HG02884 (cell line): ENCODE data around the gene CLEC2D.
A peak's percentile ranks its signal among the peaks of the same experiment; 100 is the strongest.
"Not testable (repeated sequence)": the region's sequence is repeated elsewhere in the genome, so short reads cannot be mapped to it uniquely, and the experiment has no call there.

Experiments
- ATAC-seq: cut with Tn5 transposase; IDR thresholded peaks from one replicate; pipeline ENCODE4 v1.9.1; 2021; ENCODE audit warnings: mild to moderate bottlenecking, moderate library complexity; ENCODE audit not compliant: unreplicated experiment

Gene CLEC2D

DNA sequence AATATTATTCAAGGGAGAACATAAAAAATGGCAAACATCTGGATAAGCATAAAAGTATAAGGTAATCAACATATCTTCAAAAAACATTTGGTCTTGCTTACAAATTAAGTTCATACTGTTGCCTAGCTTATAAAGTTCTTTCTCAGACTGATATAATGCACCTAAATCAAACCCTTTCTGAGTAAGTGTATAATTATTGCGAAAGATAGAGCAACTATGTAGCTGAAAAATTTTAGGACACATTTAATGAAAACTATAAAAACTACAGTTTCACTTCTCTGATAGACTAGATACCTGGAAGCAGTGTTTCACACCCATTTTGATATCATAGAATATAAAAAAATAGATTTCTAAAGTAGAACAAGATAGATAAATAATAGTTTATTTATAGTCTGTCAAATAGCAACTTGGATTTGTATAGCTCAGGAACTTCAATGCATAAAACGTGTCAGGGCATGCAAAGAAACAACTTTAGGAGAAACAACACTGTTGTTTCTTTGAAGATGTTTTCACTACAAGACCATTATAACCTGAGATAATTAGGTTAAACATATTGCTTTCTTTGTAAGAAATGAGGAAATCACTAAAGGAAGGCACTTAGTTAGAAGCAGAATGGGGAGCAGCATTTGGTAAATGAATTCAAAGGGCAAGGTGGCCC is 55.8 kb downstream of the CLEC2D start:
- no peak for ATAC-seq

DNA sequence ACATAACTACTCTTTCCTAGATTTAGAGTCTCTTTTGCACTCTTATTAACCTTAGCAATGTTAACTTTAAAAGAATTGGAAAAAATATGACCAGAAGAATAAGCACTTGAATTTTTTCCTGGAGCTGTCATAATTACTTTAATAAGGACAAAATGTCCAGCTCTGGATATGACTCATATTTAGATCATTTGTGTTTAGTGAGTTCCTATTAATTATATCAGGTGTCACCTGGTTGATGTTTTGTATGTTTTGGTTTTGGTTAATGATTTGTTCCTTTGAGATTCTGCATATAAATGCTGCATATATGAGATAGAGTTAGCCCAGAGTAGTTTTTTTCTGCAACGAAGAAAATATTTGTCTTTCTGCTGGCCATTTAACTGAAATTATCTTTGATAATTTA is 58.3 kb downstream of the CLEC2D start:
- ATAC-seq, result no peak

DNA sequence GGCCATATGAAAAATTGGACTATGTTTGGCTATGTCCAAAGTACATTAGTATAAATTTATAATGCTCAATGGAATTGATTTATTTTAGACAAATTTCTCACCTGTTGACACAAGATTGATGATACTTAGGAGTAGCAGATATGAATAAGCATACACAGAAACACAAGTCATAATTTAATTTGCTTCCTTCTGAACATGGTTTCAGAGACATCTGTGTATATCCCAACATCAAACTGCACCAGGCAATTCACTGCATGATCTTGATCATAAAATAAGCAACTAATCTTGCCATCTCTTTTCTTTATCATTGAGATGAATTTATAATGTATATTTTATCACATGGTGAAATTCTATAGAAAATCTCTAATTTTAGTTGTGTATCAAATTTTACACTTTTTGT is 59.6 kb downstream of the CLEC2D start:
- ATAC-seq, result no peak

DNA sequence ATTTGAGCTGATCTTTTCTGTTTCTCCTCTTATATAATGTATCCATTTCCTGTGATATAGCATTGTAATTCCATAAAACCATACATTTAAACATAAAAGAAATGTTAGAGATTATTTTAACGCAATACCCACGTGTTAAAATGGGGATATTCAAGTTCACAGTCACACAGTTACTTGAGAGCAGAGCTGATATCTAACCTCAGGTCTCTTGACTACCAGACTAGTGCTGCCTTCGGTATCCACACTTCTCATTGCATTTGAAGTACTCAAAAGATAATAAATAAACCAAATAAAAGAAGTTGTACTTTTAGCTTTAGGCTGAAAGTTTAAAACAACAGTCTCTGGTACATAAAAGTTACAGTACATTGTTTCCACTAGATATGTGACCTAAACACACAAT is 60.5 kb downstream of the CLEC2D start:
- no peak for ATAC-seq

DNA sequence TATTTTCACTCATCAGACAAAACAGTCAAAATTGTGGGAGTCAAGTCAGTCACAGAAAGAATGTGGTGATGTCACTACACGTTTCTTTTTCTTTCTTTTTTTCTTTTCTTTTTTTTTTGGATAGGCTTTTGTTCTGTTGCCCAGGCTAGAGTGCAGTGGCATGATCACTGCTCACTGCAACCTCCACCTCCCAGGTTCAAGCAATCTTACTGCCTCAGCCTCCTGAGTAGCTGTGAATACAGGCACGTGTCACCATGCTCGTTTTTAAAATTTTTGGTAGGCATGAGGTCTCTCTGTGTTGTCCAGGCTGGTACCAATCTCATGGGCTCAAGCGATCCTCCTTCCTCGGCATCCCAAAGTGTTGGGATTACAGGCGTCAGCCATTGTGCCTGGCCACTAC is 61.1 kb downstream of the CLEC2D start:
- ATAC-seq, result no peak

DNA sequence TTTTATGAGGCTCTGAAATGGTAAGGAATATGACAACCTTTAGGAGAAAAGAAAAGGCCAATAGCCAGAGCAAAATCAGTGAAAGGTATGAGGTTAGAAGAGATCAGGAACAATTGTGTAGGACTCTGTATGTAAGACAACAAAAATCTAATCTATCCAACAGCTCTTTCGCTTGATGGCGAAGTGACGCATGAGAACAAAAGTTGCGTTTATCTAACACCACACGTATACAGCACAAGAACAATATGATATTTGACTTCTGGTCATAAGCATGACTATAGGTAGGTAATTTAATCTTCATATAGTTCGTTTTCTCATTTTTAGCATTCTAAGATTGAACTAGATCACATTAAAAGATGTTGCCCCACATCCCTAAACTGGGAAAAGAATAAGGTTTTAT is 61.9 kb downstream of the CLEC2D start:
- no peak for ATAC-seq

DNA sequence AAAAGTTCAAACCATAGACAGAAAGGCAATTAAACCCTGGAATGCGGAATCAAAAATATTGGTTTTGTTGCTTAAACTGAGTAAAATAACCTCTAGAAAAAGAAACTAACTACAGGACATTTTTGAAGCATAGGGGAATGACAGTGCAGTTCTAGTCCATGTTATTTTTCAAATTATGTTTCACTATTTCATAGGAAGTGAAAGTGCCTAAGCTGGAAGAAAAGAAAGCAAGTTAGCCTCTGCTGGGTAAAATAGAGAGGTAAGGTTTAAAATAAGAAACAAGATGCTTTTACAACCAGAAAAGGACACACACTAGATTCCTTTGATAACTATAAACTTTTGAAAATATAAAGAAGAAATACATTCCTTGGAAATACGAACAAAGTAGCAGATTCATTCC is 62.3 kb downstream of the CLEC2D start:
- ATAC-seq, result peak; percentile 39

DNA sequence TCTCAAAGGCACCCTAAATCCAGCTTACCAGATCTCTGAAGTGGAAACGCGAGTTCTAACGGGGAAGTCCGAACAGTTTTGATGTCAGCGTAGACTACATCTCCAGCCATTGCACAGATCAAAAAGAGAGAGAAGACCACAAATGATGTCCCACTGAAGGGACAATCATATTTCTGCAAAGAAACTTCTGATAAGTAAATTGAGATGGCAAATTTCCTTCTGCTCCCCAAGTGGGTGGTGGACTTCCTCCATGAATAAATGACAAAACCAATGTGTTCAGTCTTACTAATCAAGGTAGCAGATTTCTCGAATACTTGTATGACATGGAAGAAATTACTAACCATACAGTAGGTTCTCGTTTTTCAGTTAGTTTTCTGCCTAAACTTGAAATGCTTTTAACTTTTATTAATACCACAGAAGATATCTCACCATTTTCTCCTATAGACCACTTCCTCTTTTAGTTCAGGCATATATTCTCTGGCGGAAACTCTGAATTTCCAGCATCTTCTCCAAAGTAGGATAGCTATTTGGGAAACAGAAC is 63.5 kb downstream of the CLEC2D start, which contains the start of gene CLECL1:
TSS of gene CLECL1 (minus strand) at position 177 of the 541 bp plus-strand sequence.
- ATAC-seq, result peak; percentile 26

DNA sequence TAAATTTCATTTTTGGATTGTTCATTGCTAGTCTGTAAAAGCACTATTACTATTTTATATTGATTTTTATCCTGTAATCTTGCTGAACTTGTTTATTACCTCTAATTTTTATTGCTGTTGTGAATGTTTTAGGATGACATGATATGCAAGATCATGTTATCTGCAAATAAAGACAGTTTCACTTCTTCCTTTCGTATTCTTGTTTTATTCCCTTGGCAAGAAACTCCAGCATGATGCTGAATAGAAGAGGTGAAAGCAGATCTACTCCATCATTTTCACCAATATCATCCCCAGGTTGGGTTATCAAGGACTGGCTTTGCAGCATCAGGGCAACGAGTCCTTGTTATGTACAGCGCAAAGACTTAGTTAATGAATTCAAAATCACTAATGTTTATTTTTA is 66.1 kb downstream of the CLEC2D start:
- no peak for ATAC-seq

DNA sequence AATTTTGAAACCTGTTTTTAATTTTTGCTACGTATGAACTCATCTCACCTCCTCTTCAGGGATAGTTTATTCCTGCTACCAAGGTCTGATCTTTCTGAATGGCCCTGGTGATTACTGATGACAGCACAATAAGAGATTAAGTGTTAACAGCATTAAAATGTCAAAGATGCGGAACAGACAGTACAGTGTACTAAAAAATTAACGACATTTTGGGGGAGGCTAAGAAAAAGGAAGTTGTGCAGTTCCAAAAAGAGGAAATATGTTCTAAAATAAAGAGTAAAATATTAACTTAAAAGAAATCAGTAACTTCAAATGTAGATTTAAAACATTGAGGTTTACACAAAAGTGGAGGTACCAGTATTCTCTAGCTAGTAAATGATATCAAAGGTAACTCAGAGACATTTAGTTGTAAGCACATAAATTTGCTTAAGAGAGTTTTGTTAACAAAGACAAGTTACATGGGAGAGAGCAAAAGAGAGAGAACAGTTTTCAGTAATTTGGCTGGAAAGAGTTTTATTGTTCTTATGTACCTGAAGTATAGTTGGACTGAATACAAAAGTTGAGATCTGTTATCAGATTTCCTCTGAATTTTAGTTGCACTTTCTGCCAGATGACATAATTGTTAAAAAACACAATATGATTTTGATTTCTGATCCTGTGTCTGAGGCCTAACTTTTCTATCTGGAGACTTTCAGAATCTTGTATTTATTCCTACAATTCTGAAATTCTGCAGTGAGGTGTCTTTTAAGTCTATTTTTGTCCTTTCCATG is 67.6 kb downstream of the CLEC2D start:
- ATAC-seq, result no peak

DNA sequence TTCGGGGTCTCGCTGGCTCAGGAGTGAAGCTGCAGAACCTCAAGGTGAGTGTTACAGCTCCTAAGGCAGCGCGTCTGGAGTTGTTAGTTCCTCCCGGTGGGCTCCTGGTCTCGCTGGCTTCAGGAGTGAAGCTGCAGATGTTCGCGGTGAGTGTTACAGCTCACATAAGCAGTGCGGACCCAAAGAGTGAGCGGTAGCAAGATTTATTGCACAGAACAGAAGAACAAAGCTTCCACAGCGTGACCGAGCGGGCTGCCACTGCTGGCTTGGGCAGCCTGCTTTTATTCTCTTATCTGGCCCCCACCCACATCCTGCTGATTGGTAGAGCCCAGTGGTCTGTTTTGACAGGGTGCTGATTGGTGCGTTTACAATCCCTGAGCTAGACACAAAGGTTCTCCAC is 69.4 kb downstream of the CLEC2D start:
- ATAC-seq, result not testable (repeated sequence)

DNA sequence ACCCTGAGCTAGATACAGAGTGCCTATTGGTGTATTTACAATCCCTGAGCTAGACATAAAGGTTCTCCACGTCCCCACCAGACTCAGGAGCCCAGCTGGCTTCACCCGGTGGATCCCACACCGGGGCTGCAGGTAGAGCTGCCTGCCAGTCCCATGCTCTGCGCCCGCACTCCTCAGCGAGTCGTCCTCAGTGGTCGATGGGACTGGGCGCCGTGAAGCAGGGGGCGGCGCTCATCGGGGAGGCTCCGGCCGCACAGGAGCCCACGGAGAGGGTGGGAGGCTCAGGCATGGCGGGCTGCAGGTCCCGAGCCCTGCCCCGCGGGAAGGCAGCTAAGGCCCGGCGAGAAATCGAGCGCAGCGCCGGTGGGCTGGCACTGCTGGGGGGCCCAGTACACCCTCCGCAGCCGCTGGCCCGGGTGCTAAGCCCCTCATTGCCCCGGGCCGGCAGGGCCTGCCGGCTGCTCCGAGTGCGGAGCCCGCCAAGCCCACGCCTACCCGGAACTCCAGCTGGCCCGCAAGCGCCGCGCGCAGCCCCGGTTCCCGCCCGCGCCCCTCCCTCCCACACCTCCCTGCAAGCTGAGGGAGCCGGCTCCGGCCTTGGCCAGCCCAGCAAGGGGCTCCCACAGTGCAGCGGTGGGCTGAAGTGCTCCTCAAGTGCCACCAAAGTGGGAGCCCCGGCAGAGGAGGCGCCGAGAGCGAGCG is 70.0 kb downstream of the CLEC2D start:
- not testable (repeated sequence) for ATAC-seq

DNA sequence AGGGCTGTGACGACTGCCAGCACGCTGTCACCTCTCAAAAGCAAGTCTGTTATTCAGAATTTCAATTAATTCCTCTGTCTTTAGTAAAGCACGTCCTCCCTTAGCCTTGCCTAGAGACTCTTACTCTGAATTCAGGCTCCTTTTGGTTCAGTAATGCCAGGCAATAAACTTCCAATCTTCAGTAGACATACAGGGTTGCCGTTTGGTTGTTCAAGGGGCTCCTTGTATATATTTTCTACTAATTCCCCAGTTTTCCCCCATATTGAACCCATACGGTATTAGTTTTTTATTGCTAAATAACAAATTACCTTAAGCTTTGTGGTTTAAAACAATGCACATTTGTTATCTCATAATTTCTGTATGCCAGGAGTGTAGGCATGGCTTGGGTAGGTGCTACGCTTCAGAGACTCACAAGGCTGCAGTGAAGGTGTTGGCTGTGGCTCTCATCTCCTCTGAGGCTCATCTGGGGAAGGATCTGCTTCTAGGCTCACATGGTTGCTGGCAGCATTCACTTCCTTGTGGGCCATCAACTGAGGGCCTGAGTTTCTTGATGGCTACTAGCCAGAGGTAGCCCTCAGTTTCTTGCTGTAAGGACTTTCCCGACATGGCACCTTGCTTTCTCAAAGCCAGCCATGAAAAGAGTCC is 70.7 kb downstream of the CLEC2D start:
- no peak for ATAC-seq

DNA sequence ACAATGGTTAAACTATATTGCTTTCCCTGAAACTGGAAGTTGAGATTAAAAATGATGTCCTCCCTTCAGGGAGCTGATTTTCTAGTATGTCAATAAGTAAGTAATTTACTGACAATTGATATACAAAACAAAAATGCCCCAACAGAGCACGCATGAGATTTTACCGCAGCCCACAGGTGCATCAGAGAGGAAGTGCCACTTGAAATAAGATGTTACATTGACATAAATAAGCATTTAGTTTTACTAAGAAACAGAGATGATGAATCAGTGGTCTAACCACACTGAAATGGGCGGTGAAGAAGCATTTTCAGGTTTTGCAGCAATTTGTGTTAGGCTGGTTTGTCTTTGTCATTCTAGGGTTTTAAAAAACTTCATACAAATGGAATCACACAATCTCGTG is 72.2 kb downstream of the CLEC2D start:
- ATAC-seq, result peak; percentile 64

DNA sequence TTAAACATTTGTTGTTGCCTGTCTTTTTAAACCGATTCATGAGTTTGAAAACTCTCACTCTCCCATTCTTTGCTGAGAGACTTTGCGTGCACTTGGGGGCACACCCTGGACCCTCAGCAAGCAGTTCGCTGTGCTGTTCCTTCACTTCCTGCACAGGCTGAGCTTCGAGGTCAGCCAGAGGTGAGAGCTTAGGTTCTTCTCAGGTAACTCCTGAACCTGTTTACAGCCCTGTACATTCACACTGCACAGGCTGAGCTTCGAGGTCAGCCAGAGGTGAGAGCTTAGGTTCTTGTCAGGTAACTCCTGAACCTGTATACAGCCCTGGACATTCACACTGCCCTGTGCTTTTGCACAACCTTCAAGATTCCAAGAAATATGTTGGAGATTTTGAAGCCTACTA is 73.1 kb downstream of the CLEC2D start:
- ATAC-seq, result no peak

DNA sequence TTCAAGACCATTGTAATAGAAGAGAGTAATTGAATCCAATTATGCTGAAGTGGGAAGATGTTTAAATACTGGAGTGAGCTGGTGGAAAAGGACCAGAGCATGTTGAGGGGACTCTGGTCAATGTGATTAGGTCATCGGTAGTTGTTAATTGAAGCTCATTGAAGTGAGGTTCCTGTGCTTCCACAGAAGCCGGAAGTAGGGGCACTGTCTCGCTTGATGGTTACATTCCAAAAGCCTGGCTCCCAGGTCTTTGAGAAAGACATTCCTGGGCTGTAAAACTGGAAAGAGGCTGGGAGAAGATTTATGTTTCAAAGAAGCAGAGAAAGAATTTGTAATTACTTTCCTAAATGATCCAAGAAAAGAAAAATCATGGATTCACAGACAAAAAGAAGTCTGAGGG is 75.7 kb downstream of the CLEC2D start:
- ATAC-seq, result no peak
